CD4-positive, CD25-positive, alpha-beta regulatory T cell (primary cell): Measurements from ENCODE around the gene MEIKIN. TPM values are rescaled to one million over a fixed set of nuclear protein-coding genes. Genes with fewer than 3 reads are reported as not detected.
A peak's percentile ranks its signal among the peaks of the same experiment; 100 is the strongest.

Experiments
- ATAC-seq, 2 donors: fragments of 150-1000 bp; cut with Tn5 transposase; one replicate each; pipeline ENCODE4 v1.10.0; 2021; ENCODE audit warnings: low read depth in 2 of 2, moderate number of reproducible peaks in 2 of 2, moderate library complexity in 1 of 2
- DNase-seq, 3 donors: peaks; one replicate each; pipeline versions ENCODE4 v3.0.0 to v3.0.0-alpha.2; 2012 to 2022; ENCODE audit warnings: mixed read lengths in 1 of 3
- H3K27ac ChIP-seq: one replicate; pipeline ENCODE4 v1.7.0; 2013; ENCODE audit warnings: mild to moderate bottlenecking, low read length; ENCODE audit not compliant: insufficient read depth, poor library complexity, severe bottlenecking
- H3K27me3 ChIP-seq: one replicate; pipeline ENCODE4 v1.7.0; 2013; ENCODE audit warnings: low read length; ENCODE audit not compliant: control insufficient read depth, insufficient read depth
- H3K36me3 ChIP-seq: one replicate; pipeline ENCODE4 v1.7.0; 2013; ENCODE audit warnings: mild to moderate bottlenecking, low read length, moderate library complexity; ENCODE audit not compliant: control insufficient read depth, insufficient read depth
- H3K4me1 ChIP-seq: 2 replicates; pipeline ENCODE4 v1.7.0; 2013; ENCODE audit warnings: mild to moderate bottlenecking, low read length; ENCODE audit not compliant: insufficient read depth, control insufficient read depth, poor library complexity, severe bottlenecking
- H3K4me3 ChIP-seq: one replicate; pipeline ENCODE4 v1.7.0; 2013; ENCODE audit warnings: low read depth, mild to moderate bottlenecking, low read length, moderate library complexity
- H3K9me3 ChIP-seq, 2 experiments: 1 replicate in 1 of 2; 2 replicates in 1 of 2; pipeline ENCODE4 v1.7.0; 2013; ENCODE audit warnings: low read length in 2 of 2, mild to moderate bottlenecking in 1 of 2, moderate library complexity in 1 of 2; ENCODE audit not compliant: control insufficient read depth in 2 of 2
- H3K27ac Mint-ChIP-seq, 3 donors: one replicate each; pipeline ENCODE4 v1.8.0; 2020 to 2022; ENCODE audit warnings: mild to moderate bottlenecking in 3 of 3, mixed read lengths in 3 of 3, moderate library complexity in 2 of 3
- H3K27me3 Mint-ChIP-seq: one replicate; pipeline ENCODE4 v1.8.0; 2022; ENCODE audit warnings: mild to moderate bottlenecking, mixed read lengths
- H3K36me3 Mint-ChIP-seq: one replicate; pipeline ENCODE4 v1.8.0; 2020; ENCODE audit warnings: mixed read lengths
- H3K4me1 Mint-ChIP-seq, 4 donors: one replicate each; pipeline ENCODE4 v1.8.0; 2020 to 2022; ENCODE audit warnings: mixed read lengths in 4 of 4, mild to moderate bottlenecking in 1 of 4
- H3K4me3 Mint-ChIP-seq, 4 donors: one replicate each; pipeline ENCODE4 v1.8.0; 2020 to 2022; ENCODE audit warnings: mild to moderate bottlenecking in 4 of 4, mixed read lengths in 4 of 4, moderate library complexity in 3 of 4
- H3K9me3 Mint-ChIP-seq, 7 donors: one replicate each; pipeline ENCODE4 v1.8.0; 2020 to 2022; ENCODE audit warnings: mixed read lengths in 7 of 7, mild to moderate bottlenecking in 3 of 7, moderate library complexity in 2 of 7
- polyA plus RNA-seq, 4 donors: library from polyadenylated mRNA; unstranded; fragments of 300-500 nt; fragmentation: Illumina TruSeq; gene quantifications; one replicate each; pipeline ENCODE4 v1.2.3, GENCODE V29; 2021
- total RNA-seq: library from RNA; stranded (reverse); gene quantifications from one replicate; pipeline ENCODE4 v1.2.3, GENCODE V29; 2022

Gene MEIKIN
- total and polyA plus RNA-seq, 5 donors from 2014 or later, result not detected

- no peak for ATAC-seq
- Histone ChIP-seq H3K4me3 (no peak overlapping the region), H3K27me3 (no peaks in the 10 kb centered on the region), H3K27ac (no peak overlapping the region), H3K4me1 (peaks cover 26% of the 10 kb centered on the region), H3K36me3 (no peaks in the 10 kb centered on the region), H3K9me3 (no peaks in the 10 kb centered on the region)
- Mint-ChIP-seq H3K9me3 (peaks cover 0 to 2% (median 0%) of the 10 kb centered on the region in 7 donors), H3K27me3 (peaks cover 4% of the 10 kb centered on the region), H3K36me3 (no peaks in the 10 kb centered on the region), H3K4me3 (peak overlapping the region in 1 of 4 donors; percentile 61), H3K4me1 (peaks cover 5 to 32% (median 14%) of the 10 kb centered on the region in 4 donors), H3K27ac (no peak overlapping the region)
- no peak for DNase-seq
Measured at GRCh38 chr5:131979816-131980215, 34.4 kb upstream of the MEIKIN start.

DNA sequence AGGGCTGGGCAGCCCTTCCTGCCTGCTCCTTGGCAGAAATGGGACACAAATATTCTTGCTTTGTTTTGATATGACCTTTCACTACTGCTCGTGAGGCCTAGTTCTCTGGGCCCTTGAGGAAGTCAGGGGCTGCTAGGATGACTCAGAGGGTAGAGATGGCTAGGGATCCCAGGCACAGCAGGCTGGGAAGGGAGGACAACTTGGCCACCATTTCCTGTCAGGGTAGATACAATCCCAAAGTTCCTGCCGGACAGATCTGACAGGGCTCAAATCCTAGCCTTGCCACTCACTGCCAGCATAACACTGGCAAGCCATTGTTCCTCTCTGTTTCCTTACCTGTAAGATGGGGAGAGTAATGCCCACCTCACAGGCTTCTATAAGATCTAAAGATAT is 31.7 kb upstream of the MEIKIN start:
- Mint-ChIP-seq H3K4me1 (peaks cover 5 to 57% (median 19%) of the 10 kb centered on the region in 4 donors), H3K27ac (peak overlapping the region; percentile 46 to 93 (median 83)), H3K4me3 (peak overlapping the region in 1 of 4 donors; percentile 35), H3K36me3 (no peaks in the 10 kb centered on the region), H3K9me3 (no peaks in the 10 kb centered on the region), H3K27me3 (peaks cover 4% of the 10 kb centered on the region)
- Histone ChIP-seq H3K27ac (no peak overlapping the region), H3K4me1 (peaks cover 31% of the 10 kb centered on the region), H3K9me3 (no peaks in the 10 kb centered on the region), H3K27me3 (no peaks in the 10 kb centered on the region), H3K36me3 (no peaks in the 10 kb centered on the region), H3K4me3 (no peak overlapping the region)
- no peak for ATAC-seq
- DNase-seq, result no peak

GRCh38 chr5:131976414-131977211 is 31.1 kb upstream of the MEIKIN start:
- ATAC-seq (no peak), DNase-seq (no peak)
- Histone ChIP-seq H3K36me3 (no peaks in the 10 kb centered on the region), H3K9me3 (no peaks in the 10 kb centered on the region), H3K4me1 (peaks cover 31% of the 10 kb centered on the region), H3K27ac (peak overlapping the region; percentile 67), H3K4me3 (no peak overlapping the region), H3K27me3 (no peaks in the 10 kb centered on the region)
- Mint-ChIP-seq H3K4me1 (peaks cover 5 to 58% (median 20%) of the 10 kb centered on the region in 4 donors), H3K9me3 (no peaks in the 10 kb centered on the region), H3K27ac (peak overlapping the region; percentile 46 to 93 (median 54)), H3K36me3 (peaks cover 3% of the 10 kb centered on the region), H3K27me3 (peaks cover 4% of the 10 kb centered on the region), H3K4me3 (no peak overlapping the region)

DNA sequence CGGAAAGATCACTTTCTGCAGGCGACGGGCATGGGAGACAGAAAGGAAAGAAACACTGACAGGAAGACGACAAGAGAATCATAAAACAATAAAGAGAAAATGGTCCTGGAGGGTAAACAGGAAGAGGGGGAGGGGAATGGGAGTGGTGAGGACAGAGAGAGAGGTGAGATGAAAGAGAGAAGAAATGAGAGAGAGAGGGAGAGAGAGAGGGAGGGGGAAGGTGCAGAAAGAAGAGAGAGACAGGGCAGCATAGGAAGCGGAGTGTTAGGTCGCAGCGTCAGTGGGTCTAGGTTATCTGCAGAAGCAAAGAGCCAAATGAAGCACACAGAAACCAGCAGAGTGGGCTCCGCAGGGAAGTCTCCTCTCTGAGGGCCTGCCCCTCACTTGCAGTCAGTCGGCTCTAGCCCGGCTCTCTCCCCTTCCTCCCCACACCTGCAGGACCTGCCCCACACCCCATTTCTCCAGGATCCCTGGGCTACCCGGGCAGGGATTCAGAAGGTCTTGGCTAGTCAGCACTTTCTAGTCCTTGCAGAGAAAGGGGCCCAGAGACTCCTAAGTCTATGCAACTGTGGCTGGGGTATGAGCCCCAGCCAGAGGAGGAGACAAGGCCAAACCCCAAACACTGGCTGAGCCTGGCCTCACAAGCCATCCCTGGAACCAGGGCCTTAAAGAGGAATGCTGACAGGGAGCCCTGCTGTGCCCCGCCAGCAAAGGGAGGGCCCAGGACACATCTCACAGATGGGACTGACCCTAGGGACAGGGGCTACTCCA is 29.7 kb upstream of the MEIKIN start:
- peak overlapping the region; percentile 65 for H3K4me3 ChIP-seq
- H3K4me3 Mint-ChIP-seq, result peak overlapping the region; percentile 54 to 90 (median 74)
- peaks cover 4% of the 10 kb centered on the region for H3K27me3 Mint-ChIP-seq
- DNase-seq (peak in 2 of 3 donors; percentile 31 to 79), ATAC-seq (peak; percentile 47 to 53)
- H3K36me3 Mint-ChIP-seq, result peaks cover 7% of the 10 kb centered on the region
- no peaks in the 10 kb centered on the region for H3K27me3 ChIP-seq
- peaks cover 5 to 60% (median 20%) of the 10 kb centered on the region in 4 donors for H3K4me1 Mint-ChIP-seq
- peak overlapping the region; percentile 67 for H3K27ac ChIP-seq
- H3K4me1 ChIP-seq, result peaks cover 31% of the 10 kb centered on the region
- H3K9me3 Mint-ChIP-seq, result no peaks in the 10 kb centered on the region
- H3K9me3 ChIP-seq, result no peaks in the 10 kb centered on the region
- H3K36me3 ChIP-seq, result no peaks in the 10 kb centered on the region
- peak overlapping the region; percentile 93 to 99 (median 97) for H3K27ac Mint-ChIP-seq

- Histone ChIP-seq H3K27ac (peak overlapping the region; percentile 67), H3K4me1 (peaks cover 31% of the 10 kb centered on the region), H3K27me3 (no peaks in the 10 kb centered on the region), H3K9me3 (no peaks in the 10 kb centered on the region), H3K36me3 (no peaks in the 10 kb centered on the region), H3K4me3 (peak overlapping the region; percentile 65)
- Mint-ChIP-seq H3K27me3 (peaks cover 4% of the 10 kb centered on the region), H3K27ac (peak overlapping the region; percentile 93 to 99 (median 97)), H3K4me1 (peaks cover 5 to 60% (median 21%) of the 10 kb centered on the region in 4 donors), H3K4me3 (peak overlapping the region; percentile 54 to 90 (median 74)), H3K36me3 (peaks cover 12% of the 10 kb centered on the region), H3K9me3 (no peaks in the 10 kb centered on the region)
- DNase-seq (peak in 1 of 3 donors; percentile 1), ATAC-seq (peak; percentile 26 to 38)
Measured at GRCh38 chr5:131974622-131974955, 29.1 kb upstream of the MEIKIN start.

- Histone ChIP-seq H3K4me3 (no peak overlapping the region), H3K9me3 (no peaks in the 10 kb centered on the region), H3K4me1 (peaks cover 31% of the 10 kb centered on the region), H3K27ac (peak overlapping the region; percentile 67), H3K27me3 (no peaks in the 10 kb centered on the region), H3K36me3 (no peaks in the 10 kb centered on the region)
- ATAC-seq (no peak), DNase-seq (no peak)
- Mint-ChIP-seq H3K4me3 (peak overlapping the region; percentile 54 to 90 (median 74)), H3K4me1 (peaks cover 5 to 59% (median 21%) of the 10 kb centered on the region in 4 donors), H3K9me3 (no peaks in the 10 kb centered on the region), H3K27me3 (peaks cover 1% of the 10 kb centered on the region), H3K36me3 (peaks cover 13% of the 10 kb centered on the region), H3K27ac (peak overlapping the region; percentile 53 to 97 (median 93))
Measured at GRCh38 chr5:131974016-131974415, 28.6 kb upstream of the MEIKIN start.

DNA sequence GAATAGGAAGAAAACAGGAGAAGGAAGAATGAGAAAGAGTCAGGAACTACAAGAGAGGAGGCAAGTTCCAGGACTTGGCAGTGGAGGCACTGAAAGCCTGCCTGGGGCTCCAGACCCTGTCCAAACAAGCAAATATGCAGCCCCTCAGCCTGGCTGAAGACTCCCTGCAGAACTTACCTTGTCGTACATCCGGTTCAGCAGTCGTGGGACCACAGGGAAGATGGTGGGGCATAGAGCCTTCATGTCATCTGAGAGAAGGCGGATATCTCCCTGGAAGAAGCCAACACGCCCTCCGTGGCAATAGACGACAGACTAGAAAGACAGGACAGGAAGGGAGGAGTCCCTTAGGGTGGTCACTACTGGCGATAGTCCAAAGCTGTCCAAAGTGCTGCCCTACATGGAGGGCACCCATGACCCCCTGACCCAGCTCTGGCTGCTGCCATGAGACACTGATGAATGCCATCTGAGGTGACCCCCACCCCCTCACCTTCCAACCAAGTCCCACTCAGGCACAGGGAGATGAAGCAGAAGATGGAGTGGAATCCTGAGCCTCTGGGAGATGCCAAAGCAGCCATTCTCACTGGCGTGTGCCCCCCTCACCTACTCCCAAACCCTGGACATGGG is 27.7 kb upstream of the MEIKIN start:
- no peak overlapping the region for H3K27ac ChIP-seq

More for the DNA sequence above, 27.7 kb upstream of the MEIKIN start:
- DNase-seq (no peak), ATAC-seq (no peak)
- Mint-ChIP-seq H3K9me3 (no peaks in the 10 kb centered on the region), H3K4me3 (peak overlapping the region in 2 of 4 donors; percentile 31 to 79), H3K4me1 (peaks cover 5 to 58% (median 21%) of the 10 kb centered on the region in 4 donors), H3K27ac (peak overlapping the region; percentile 23 to 97 (median 93)), H3K36me3 (peaks cover 15% of the 10 kb centered on the region), H3K27me3 (no peaks in the 10 kb centered on the region)
- no peaks in the 10 kb centered on the region for H3K27me3 ChIP-seq
- H3K36me3 ChIP-seq, result no peaks in the 10 kb centered on the region
- H3K9me3 ChIP-seq, result no peaks in the 10 kb centered on the region
- H3K4me3 ChIP-seq, result no peak overlapping the region
- peaks cover 31% of the 10 kb centered on the region for H3K4me1 ChIP-seq
